ENCODE data around the gene OR10A3. TPM values are rescaled to one million over a fixed set of nuclear protein-coding genes. Genes with fewer than 3 reads are reported as not detected.
"Not testable (repeated sequence)": the region's sequence is repeated elsewhere in the genome, so short reads cannot be mapped to it uniquely, and the experiment has no call there.

The OR10A3 gene, protein sequence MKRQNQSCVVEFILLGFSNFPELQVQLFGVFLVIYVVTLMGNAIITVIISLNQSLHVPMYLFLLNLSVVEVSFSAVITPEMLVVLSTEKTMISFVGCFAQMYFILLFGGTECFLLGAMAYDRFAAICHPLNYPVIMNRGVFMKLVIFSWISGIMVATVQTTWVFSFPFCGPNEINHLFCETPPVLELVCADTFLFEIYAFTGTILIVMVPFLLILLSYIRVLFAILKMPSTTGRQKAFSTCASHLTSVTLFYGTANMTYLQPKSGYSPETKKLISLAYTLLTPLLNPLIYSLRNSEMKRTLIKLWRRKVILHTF
- total RNA-seq, result not detected

DNA sequence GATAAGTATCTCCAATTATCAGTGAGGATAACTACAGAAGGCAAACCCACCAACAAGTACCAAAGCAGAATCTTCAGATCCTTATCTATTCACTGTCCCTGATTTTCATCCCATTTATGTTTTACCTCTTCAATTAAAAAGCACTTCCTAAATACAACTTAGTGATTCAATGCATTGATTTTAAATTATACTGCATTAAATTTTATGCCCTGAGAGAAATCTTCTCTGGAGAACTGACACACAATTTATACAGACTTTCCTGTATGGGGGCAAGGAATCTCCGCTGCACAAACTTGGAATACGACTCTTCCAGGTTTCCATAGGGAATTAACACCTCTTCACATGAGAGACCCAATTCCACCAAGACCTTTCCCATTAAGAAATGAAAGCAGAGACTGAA, at the start of gene OR10A3:
Gene OR10A3 (minus strand): TSS at position 101 of the 400 bp plus-strand sequence. CDS start 2,188 bp downstream, outside the sequence.
- Histone ChIP-seq H3K27ac (no peak within 1 kb of the TSS), H3K4me1 (no peaks in the 10 kb centered on the region), H3K9me3 (peaks cover 0 to 34% (median 7%) of the 10 kb centered on the region in 4 donors), H3K36me3 (no peaks in the 10 kb centered on the region), H3K4me3 (no peak within 1 kb of the TSS), H3K27me3 (no peaks in the 10 kb centered on the region)
- no peak for DNase-seq (ENCODE audit: low spot score in 2 of 2)
- TF ChIP-seq POLR2A (IDR thresholded peaks at IDR 0.05) (no peak), EP300 (IDR thresholded peaks at IDR 0.05) (no peak)
- TF ChIP-seq, protein P1, sequence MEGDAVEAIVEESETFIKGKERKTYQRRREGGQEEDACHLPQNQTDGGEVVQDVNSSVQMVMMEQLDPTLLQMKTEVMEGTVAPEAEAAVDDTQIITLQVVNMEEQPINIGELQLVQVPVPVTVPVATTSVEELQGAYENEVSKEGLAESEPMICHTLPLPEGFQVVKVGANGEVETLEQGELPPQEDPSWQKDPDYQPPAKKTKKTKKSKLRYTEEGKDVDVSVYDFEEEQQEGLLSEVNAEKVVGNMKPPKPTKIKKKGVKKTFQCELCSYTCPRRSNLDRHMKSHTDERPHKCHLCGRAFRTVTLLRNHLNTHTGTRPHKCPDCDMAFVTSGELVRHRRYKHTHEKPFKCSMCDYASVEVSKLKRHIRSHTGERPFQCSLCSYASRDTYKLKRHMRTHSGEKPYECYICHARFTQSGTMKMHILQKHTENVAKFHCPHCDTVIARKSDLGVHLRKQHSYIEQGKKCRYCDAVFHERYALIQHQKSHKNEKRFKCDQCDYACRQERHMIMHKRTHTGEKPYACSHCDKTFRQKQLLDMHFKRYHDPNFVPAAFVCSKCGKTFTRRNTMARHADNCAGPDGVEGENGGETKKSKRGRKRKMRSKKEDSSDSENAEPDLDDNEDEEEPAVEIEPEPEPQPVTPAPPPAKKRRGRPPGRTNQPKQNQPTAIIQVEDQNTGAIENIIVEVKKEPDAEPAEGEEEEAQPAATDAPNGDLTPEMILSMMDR (IDR thresholded peaks at IDR 0.05), result no peak
- WGBS, 2 donors, result 83% methylated on average over 2 of the region's 2 CpGs

DNA sequence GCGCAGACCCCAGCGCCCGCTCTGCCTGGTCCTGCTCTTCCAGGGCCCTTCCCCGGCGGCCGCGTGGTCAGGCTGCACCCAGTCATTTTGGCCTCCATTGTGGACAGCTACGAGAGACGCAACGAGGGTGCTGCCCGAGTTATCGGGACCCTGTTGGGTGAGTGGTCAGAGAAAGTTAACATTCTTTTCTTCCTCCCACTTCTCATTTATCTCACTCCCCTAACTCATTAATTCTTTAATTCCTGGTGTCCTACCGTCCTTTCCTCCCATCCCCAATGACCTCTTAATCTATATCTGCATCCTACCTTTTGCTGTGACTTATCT, 46.0 kb upstream of the OR10A3 start:
- peak overlapping the region; percentile 54 to 89 (median 76) for H3K27ac ChIP-seq
- H3K4me3 ChIP-seq, result peak overlapping the region; percentile 75 to 94 (median 82)
- not testable (repeated sequence) for H3K27me3 ChIP-seq; DNase-seq (ENCODE audit: low spot score in 2 of 2); H3K9me3 ChIP-seq
- H3K4me1 ChIP-seq, result peaks cover 0 to 50% (median 21%) of the 10 kb centered on the region in 4 donors
- WGBS, 2 donors, result 0 to 1% methylated on average over 13 of the region's 13 CpGs
- peaks cover 0 to 17% (median 0%) of the 10 kb centered on the region in 3 donors for H3K36me3 ChIP-seq

DNA sequence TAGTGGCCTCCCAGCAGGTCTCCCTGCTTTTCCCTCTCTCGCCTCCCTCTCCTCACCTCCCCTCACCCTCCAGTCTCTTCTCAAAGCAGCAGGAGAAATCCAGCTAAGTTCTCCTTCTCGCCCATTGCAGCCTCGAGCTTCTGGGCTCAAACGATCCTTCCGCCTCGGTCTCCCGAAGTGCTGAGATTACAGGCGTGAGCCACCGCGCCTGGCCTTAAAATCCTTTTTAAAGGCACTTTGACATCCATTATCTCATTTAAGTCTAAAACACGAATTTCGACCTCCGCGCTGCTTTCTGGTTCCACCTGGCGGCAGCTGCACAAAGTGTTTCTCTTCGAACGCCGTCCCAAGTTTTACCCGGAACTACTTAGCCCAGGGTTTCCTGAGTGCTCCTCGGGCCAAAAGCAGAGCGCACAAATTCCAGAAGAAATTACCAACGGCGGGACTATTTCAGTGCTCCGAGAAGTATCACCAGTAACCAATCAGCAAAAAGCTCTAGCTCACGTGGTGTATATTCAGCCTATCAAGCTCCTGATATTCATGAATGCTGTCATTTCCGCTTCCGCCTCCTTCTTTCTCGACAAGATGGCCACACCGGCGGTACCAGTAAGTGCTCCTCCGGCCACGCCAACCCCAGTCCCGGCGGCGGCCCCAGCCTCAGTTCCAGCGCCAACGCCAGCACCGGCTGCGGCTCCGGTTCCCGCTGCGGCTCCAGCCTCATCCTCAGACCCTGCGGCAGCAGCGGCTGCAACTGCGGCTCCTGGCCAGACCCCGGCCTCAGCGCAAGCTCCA, 45.5 kb upstream of the OR10A3 start, which contains the start of gene EIF3F:
Gene EIF3F (plus strand): TSS at position 570 of the 792 bp plus-strand sequence. CDS start 16 bp downstream, at position 586.
- Histone ChIP-seq H3K27me3 (no peaks in the 10 kb centered on the region), H3K4me1 (peaks cover 0 to 50% (median 21%) of the 10 kb centered on the region in 4 donors), H3K9me3 (no peaks in the 10 kb centered on the region), H3K36me3 (peaks cover 0 to 11% (median 0%) of the 10 kb centered on the region in 3 donors), H3K4me3 (peak within 1 kb of the TSS; percentile 75 to 94 (median 82)), H3K27ac (peak within 1 kb of the TSS; percentile 72 to 89 (median 86))
- TF ChIP-seq EP300 (IDR thresholded peaks at IDR 0.05), result peak; percentile 91 to 94
- TF ChIP-seq POLR2A (IDR thresholded peaks at IDR 0.05), result peak in 1 of 2 donors; percentile 50
- TF ChIP-seq, protein P1 (IDR thresholded peaks at IDR 0.05), result peak; percentile 82 to 94 (median 89)
- DNase-seq (ENCODE audit: low spot score in 2 of 2), result peak; percentile 79 to 99
- 0 to 1% methylated on average over 44 to 47 of the region's 47 CpGs for WGBS, 2 donors

DNA sequence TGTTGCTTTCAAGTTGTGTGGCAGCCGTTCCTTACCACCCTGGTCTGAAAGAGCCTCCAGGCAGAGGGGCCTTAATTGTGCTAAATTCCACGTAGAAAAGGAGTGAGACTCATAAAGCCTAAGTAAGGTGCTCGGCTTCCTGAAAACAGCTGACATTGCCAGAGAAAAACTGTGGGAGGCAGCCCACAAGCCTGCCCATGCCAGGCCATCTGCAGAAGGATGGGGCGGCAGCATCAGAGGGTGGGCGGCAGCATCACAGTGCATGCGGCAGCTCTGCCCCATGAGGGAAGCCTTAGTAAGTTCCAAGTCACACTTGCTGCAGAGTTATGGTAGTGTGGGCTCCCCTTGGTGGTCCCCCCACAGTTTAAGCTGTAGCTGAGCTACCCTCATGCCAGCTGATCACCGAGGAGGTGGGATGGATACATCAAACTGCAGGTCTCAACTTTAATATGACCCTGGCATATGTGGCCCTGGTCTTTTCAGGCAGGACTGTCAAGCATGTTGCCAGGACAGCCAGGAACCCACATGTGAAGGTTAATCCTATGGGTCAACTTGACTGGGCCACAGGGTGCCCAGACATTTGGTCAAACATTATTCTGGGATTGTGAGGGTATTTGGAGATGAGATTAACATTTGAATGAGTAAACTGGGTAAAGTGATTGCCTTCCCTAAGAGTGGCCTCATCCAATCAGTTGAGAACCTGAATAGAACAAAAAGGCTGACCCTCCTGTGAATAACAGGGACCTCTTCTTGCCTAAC, 42.5 kb upstream of the OR10A3 start:
- H3K36me3 ChIP-seq, result no peaks in the 10 kb centered on the region
- TF ChIP-seq, protein P1 (IDR thresholded peaks at IDR 0.05), result no peak
- H3K27me3 ChIP-seq, result no peaks in the 10 kb centered on the region
- H3K27ac ChIP-seq, result no peak overlapping the region
- WGBS, 2 donors, result 62 to 76% methylated on average over 6 to 7 of the region's 7 CpGs
- peaks cover 0 to 24% (median 16%) of the 10 kb centered on the region in 4 donors for H3K4me1 ChIP-seq
- no peaks in the 10 kb centered on the region for H3K9me3 ChIP-seq
- no peak for DNase-seq (ENCODE audit: low spot score in 2 of 2)
- no peak overlapping the region for H3K4me3 ChIP-seq

DNA sequence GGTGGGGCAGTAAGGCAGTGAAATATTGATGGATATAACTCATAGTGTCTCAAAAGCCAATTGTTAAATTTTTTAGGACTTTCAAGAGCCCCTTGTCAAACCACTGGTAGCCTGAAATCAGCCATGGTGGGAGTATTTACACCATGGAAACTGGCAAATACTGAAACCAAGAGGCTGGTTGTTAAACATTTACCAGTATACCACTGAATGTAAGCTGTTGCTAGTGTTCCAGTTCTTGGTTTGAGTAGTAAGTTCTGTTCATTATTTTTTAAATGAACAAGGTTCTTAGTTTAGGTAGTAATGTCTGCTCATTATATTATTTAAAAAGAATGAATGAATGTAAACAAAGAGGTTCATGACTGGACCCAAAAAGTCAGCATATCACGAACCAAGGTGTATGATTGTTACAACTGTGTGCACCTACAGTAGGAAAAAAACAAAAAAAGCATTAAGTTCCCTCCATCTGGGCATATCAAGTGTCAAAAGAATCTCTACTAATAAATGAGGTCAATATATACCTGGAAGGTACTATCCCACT, 41.1 kb upstream of the OR10A3 start:
- WGBS, 2 donors, result 74 to 79% methylated on average over 1 of the region's 1 CpG
- H3K36me3 ChIP-seq, result no peaks in the 10 kb centered on the region
- DNase-seq (ENCODE audit: low spot score in 2 of 2), result no peak
- no peaks in the 10 kb centered on the region for H3K27me3 ChIP-seq
- H3K9me3 ChIP-seq, result no peaks in the 10 kb centered on the region
- peaks cover 0 to 10% (median 4%) of the 10 kb centered on the region in 4 donors for H3K4me1 ChIP-seq
- no peak for TF ChIP-seq POLR2A (IDR thresholded peaks at IDR 0.05)
- TF ChIP-seq EP300 (IDR thresholded peaks at IDR 0.05), result no peak
- TF ChIP-seq, protein P1 (IDR thresholded peaks at IDR 0.05), result no peak
- no peak overlapping the region for H3K27ac ChIP-seq
- H3K4me3 ChIP-seq, result no peak overlapping the region
